ENCODE measurements around the gene CCDC68.

CCDC68 gene

GRCh38 chr18:54918060-54918459 lies 41.2 kb downstream of the CCDC68 start:
- no peak for DNase-seq (ENCODE audit: low spot score)

GRCh38 chr18:54916507-54916906 lies 42.8 kb downstream of the CCDC68 start:
- no peak for DNase-seq (ENCODE audit: low spot score)

GRCh38 chr18:54914816-54915215 lies 44.4 kb downstream of the CCDC68 start:
- no peak for DNase-seq (ENCODE audit: low spot score)

- DNase-seq (ENCODE audit: low spot score), result no peak
Observed at GRCh38 chr18:54911551-54911950, 47.7 kb downstream of the CCDC68 start.

GRCh38 chr18:54910161-54910919 lies 48.9 kb downstream of the CCDC68 start:
- no peak for DNase-seq (ENCODE audit: low spot score)

- DNase-seq (ENCODE audit: low spot score), result no peak
Observed at GRCh38 chr18:54909538-54909937, 49.7 kb downstream of the CCDC68 start.

GRCh38 chr18:54906331-54907185 lies 52.7 kb downstream of the CCDC68 start:
- DNase-seq (ENCODE audit: low spot score), result no peak

GRCh38 chr18:54905629-54906028 lies 53.6 kb downstream of the CCDC68 start:
- DNase-seq (ENCODE audit: low spot score), result no peak

- no peak for DNase-seq (ENCODE audit: low spot score)
Observed at GRCh38 chr18:54904581-54904980, 54.7 kb downstream of the CCDC68 start.

GRCh38 chr18:54900290-54900689 lies 59.0 kb downstream of the CCDC68 start:
- no peak for DNase-seq (ENCODE audit: low spot score)

GRCh38 chr18:54899500-54899899 lies 59.8 kb downstream of the CCDC68 start:
- DNase-seq (ENCODE audit: low spot score), result no peak

GRCh38 chr18:54888933-54889332 lies 70.3 kb downstream of the CCDC68 start:
- no peak for DNase-seq (ENCODE audit: low spot score)

GRCh38 chr18:54888378-54888777 lies 70.9 kb downstream of the CCDC68 start:
- no peak for DNase-seq (ENCODE audit: low spot score)

- DNase-seq (ENCODE audit: low spot score), result no peak
Observed at GRCh38 chr18:54883816-54884604, 75.3 kb downstream of the CCDC68 start.

GRCh38 chr18:54882318-54882717 lies 76.9 kb downstream of the CCDC68 start:
- no peak for DNase-seq (ENCODE audit: low spot score)

- DNase-seq (ENCODE audit: low spot score), result no peak
Observed at GRCh38 chr18:54881229-54881768, 78.0 kb downstream of the CCDC68 start.

GRCh38 chr18:54880395-54881105 lies 78.7 kb downstream of the CCDC68 start:
- DNase-seq (ENCODE audit: low spot score), result no peak

- DNase-seq (ENCODE audit: low spot score), result no peak
Observed at GRCh38 chr18:54879691-54880090, 79.6 kb downstream of the CCDC68 start.

- no peak for DNase-seq (ENCODE audit: low spot score)
Observed at GRCh38 chr18:54878659-54879358, 80.5 kb downstream of the CCDC68 start.

GRCh38 chr18:54878159-54878622 lies 81.1 kb downstream of the CCDC68 start:
- no peak for DNase-seq (ENCODE audit: low spot score)

- DNase-seq (ENCODE audit: low spot score), result no peak
Observed at GRCh38 chr18:54877076-54877475, 82.2 kb downstream of the CCDC68 start.

Measured in putamen (tissue), 1 donor.